Brain microvascular endothelial cell (primary cell): ENCODE data around the gene ITGA8.

Experiments
- DNase-seq: peaks from one replicate; pipeline ENCODE4 v3.0.0-alpha.2; 2020
- H3K27ac ChIP-seq: fragments of 250-450 bp; sonication (Bioruptor Pico); 2 replicates; pipeline ENCODE4 v1.5.1; 2020; ENCODE audit warnings: mild to moderate bottlenecking, moderate library complexity
- H3K27me3 ChIP-seq: fragments of 250-450 bp; sonication (Bioruptor Pico); replicated peaks from 2 replicates; pipeline ENCODE4 v1.5.1; 2020; ENCODE audit warnings: mild to moderate bottlenecking
- H3K36me3 ChIP-seq: fragments of 250-450 bp; sonication (Bioruptor Pico); replicated peaks from 2 replicates; pipeline ENCODE4 v1.5.1; 2020; ENCODE audit warnings: mild to moderate bottlenecking
- H3K4me3 ChIP-seq: 2 replicates; pipeline ENCODE4 v1.5.1; 2011; ENCODE audit warnings: low read depth, mild to moderate bottlenecking, control low read depth, low read length, moderate library complexity
- CTCF ChIP-seq: IDR thresholded peaks from 2 replicates; pipeline ENCODE4 v1.5.1; 2011; ENCODE audit warnings: low read depth, mild to moderate bottlenecking, moderate library complexity, low read length, control low read depth, inconsistent platforms; ENCODE audit errors: missing control alignments
- in situ Hi-C: cut with HindIII; loops from 2 replicates; pipeline ENCODE4 v1.10.0; 2017; ENCODE audit warnings: low sequenced_read_pairs, low pct_ligation_motif_present

The ITGA8 gene

DNA sequence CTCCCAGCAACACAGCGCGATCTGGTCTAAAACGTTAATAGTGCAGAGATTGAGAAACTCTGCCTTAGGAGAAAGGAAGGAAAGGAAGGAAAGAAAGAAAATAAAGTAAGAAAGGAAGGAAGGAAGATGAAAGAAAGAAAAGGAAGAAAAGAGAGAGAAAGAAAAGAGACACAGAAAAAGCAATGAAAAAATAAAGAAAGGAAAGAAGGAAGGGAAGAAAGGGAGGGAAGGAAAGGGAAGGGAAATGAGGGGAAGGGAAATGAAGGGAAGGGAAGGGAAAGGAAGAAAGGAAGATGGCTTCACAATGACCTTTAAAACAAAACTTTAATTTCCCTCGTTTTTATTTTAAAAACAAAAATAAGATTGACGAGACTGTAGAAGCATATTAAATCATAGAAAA lies 173.1 kb downstream of the ITGA8 start:
- H3K27me3 ChIP-seq, result no peaks in the 10 kb centered on the region
- TF ChIP-seq CTCF, result no peak
- in situ Hi-C loops, result no loop called here
- H3K36me3 ChIP-seq, result no peaks in the 10 kb centered on the region
- no peak overlapping the region for H3K27ac ChIP-seq
- H3K4me3 ChIP-seq, result no peak overlapping the region
- no peak for DNase-seq

DNA sequence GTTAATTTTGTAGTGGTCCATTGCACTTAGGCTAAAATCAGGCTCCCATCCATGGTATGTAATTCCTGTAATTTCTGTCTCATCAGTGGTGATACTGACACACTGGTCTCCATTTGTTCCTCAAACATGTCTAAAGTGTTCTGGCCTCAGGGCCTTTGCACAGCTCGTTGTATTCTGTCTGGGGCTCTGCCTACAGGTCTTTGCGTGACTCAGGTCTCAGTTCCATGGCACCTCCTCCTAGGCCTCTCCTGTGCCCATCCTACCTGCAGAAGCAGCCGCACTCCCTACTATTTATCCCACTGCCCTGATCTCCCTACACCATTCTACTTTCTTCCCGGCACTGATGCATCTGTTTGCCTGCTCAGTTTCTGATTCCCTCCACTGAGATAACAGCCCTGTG lies 173.8 kb downstream of the ITGA8 start:
- no peak overlapping the region for H3K27ac ChIP-seq
- no peaks in the 10 kb centered on the region for H3K27me3 ChIP-seq
- H3K36me3 ChIP-seq, result no peaks in the 10 kb centered on the region
- H3K4me3 ChIP-seq, result no peak overlapping the region
- in situ Hi-C loops, result no loop called here
- TF ChIP-seq CTCF, result no peak
- DNase-seq, result no peak

DNA sequence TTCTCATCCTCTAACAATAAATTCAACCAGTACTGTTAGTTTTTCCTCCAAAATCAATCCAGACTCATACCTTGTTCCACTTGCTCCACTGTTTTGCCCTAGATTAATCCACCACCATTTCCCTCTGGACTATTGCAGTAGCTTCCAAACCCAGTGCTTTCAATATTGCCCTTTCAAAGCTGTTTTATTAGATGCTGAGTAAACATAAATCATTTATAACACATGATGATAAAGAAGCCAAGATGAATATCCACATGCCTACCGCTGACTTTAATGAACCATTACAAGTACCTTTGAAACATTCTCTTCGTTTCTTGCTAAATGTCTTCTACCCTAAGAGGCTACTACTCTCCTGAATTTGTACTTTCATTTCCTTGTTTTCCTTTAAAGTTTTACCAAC lies 174.5 kb downstream of the ITGA8 start:
- DNase-seq, result no peak
- Histone ChIP-seq H3K27me3 (no peaks in the 10 kb centered on the region), H3K4me3 (no peak overlapping the region), H3K36me3 (no peaks in the 10 kb centered on the region), H3K27ac (no peak overlapping the region)
- no peak for TF ChIP-seq CTCF
- in situ Hi-C loops, result no loop called here

DNA sequence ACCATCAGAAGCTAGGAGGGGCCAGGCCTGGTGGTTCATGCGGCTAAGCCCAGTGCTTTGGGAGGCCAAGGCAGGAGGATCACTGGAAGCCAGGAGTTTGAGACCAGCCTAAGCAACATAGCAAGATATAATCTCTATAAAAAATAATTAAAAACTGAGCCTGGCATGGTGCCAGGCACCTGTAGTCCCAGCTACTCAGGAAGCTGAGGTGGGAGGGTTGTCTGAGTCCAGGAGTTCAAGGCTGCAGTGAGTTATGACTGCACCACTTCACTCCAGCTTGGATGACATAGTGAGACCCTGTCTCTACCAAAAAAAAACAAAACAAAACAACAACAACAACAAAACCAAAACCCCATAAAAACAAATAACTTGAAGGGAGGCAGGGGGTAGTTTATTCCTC lies 175.7 kb downstream of the ITGA8 start:
- H3K36me3 ChIP-seq, result no peaks in the 10 kb centered on the region
- DNase-seq, result no peak
- no peaks in the 10 kb centered on the region for H3K27me3 ChIP-seq
- H3K4me3 ChIP-seq, result no peak overlapping the region
- no peak for TF ChIP-seq CTCF
- H3K27ac ChIP-seq, result no peak overlapping the region
- in situ Hi-C loops, result no loop called here

DNA sequence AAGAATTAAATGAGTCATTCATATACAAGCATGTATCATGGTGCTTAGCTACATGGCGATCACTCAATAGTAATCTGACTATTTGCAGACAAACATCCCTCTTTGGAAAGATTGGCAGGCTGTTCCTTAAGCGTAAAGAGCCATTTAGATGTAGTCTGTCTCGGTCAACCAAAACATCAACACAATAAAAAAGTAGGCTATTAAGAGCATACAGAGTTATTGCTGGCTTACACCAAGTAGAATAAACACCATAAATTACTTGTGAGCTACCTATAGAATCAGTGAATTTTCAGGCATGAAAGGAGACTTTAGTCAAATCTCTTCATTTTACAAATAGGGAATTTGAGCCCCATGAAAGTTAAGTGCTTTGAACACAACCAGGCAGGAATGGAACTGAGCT lies 176.9 kb downstream of the ITGA8 start:
- no peaks in the 10 kb centered on the region for H3K27me3 ChIP-seq
- no peak for DNase-seq
- no peak overlapping the region for H3K27ac ChIP-seq
- TF ChIP-seq CTCF, result no peak
- H3K4me3 ChIP-seq, result no peak overlapping the region
- in situ Hi-C loops, result no loop called here
- no peaks in the 10 kb centered on the region for H3K36me3 ChIP-seq

DNA sequence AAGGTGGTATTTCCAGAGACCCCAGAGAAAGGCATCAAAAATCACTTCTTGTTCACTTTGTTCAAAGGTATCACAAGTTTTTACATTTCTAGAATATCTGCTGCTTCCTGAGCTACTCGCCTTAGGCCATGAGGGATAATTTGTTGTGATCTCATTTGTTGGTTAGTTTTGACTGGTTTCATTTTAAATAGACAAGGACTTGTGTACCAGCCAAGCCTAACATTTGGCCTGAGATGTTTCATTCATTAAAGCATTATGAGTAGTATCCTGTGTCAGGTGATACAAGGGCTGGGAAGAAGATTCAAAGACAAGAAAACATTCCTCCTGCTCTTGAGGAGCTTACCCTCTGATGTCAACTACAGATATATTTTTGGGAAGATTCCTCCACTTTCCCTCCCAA lies 178.3 kb downstream of the ITGA8 start:
- no peak overlapping the region for H3K4me3 ChIP-seq
- DNase-seq, result no peak
- no peaks in the 10 kb centered on the region for H3K27me3 ChIP-seq
- in situ Hi-C loops, result no loop called here
- no peaks in the 10 kb centered on the region for H3K36me3 ChIP-seq
- no peak overlapping the region for H3K27ac ChIP-seq
- TF ChIP-seq CTCF, result no peak
